Sigmoid colon (tissue), 4 donors: ENCODE data around the gene CELSR2.

ENCODE experiments used
- CTCF ChIP-seq, 4 experiments: fragments of 450-650 bp in 3 of 4; fragments of 200-600 bp in 1 of 4; IDR thresholded peaks; one replicate each; pipeline ENCODE4 v1.5.1; 2016 to 2019; ENCODE audit warnings: antibody characterized with exemption in 4 of 4, mild to moderate bottlenecking in 3 of 4, moderate library complexity in 2 of 4
- EP300 ChIP-seq, 4 donors: sonication (generic); formaldehyde crosslinking; IDR thresholded peaks; one replicate each; pipeline ENCODE4 v1.6.1; 2017; ENCODE audit warnings: antibody characterized with exemption in 4 of 4
- POLR2A ChIP-seq, 2 donors: fragments of 450-650 bp; IDR thresholded peaks; one replicate each; pipeline ENCODE4 v1.6.1; 2016; ENCODE audit warnings: antibody characterized with exemption in 2 of 2, mild to moderate bottlenecking in 2 of 2, moderate library complexity in 2 of 2
- POLR2AphosphoS5 ChIP-seq, 4 donors: sonication (generic); formaldehyde crosslinking; IDR thresholded peaks; one replicate each; pipeline ENCODE4 v1.6.1; 2017; ENCODE audit warnings: antibody characterized with exemption in 4 of 4

GRCh38 chr1:109250454-109251276, 1.3 kb downstream of the CELSR2 start:
- TF ChIP-seq CTCF (IDR thresholded peaks at IDR 0.05) (no peak), POLR2A (IDR thresholded peaks at IDR 0.05) (no peak), POLR2AphosphoS5 (IDR thresholded peaks at IDR 0.05) (no peak), EP300 (IDR thresholded peaks at IDR 0.05) (no peak)
